ENCODE results near the gene RPS6KC1.

DNA sequence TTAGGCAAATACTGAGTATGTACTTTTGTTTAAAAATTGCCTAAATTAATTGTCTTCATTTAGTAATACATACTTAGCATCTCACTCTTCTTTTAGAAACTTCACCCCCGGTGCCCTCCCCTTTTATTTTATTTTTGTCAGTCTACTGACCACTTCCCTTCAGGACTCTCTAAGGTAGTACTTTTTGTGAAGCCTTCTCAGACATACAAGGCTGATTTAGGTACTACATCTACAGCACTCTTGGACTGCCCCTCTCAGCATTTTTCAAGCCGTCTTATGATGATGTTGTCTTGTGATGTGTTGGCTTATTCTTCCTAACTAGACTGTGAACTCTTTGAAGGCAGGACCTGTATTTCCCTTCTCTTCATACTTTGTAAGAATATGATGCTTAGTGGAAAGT, 24.7 kb downstream of the RPS6KC1 start:
- no peak for TF ChIP-seq EZH2 (IDR thresholded peaks at IDR 0.05)
- TF ChIP-seq POLR2AphosphoS5 (IDR thresholded peaks at IDR 0.05; ENCODE audit: borderline replicate concordance, low read depth, low read length) = no peak

Data from SK-N-MC (cell line).